PC-9 (cell line): Measurements from ENCODE around the gene CCDC136. TPM values are rescaled to one million over a fixed set of nuclear protein-coding genes. Genes with fewer than 3 reads are reported as not detected.

ENCODE experiments used
- BruUV-seq: library from RNA; stranded (reverse); fragments of 400-500 nt; replicated peaks from 2 replicates; lab custom pipeline; 2021; lab: Mats Ljungman, UMichigan
- CTCF ChIA-PET: fragments of 300-600 bp; sonication (Branson Sonifier 250); formaldehyde crosslinking; loops from one replicate; lab custom pipeline; 2022; ENCODE audit warnings: antibody characterized with exemption; lab: Charles Lee
- POLR2A ChIA-PET: fragments of 300-600 bp; sonication (Branson Sonifier 250); formaldehyde crosslinking; loops from one replicate; lab custom pipeline; 2022; ENCODE audit warnings: antibody characterized with exemption; ENCODE audit not compliant: unreplicated experiment; lab: Charles Lee
- DNase-seq, 2 experiments: peaks; one replicate each; pipeline versions ENCODE4 v3.0.0 to v3.0.0-alpha.2; 2015 to 2022; ENCODE audit warnings: mixed read lengths in 1 of 2
- H2AFZ ChIP-seq: fragments of 200-600 bp; sonication (generic); 2 replicates; pipeline ENCODE4 v1.8.1; 2017; ENCODE audit warnings: antibody characterized with exemption
- H3F3A ChIP-seq: fragments of 200-600 bp; sonication (generic); 2 replicates; pipeline ENCODE4 v1.8.1; 2017; ENCODE audit warnings: antibody characterized with exemption, mild to moderate bottlenecking, low read depth; ENCODE audit not compliant: insufficient read depth
- H3K27ac ChIP-seq: fragments of 200-600 bp; sonication (generic); 2 replicates; pipeline ENCODE4 v1.6.1; 2016; ENCODE audit warnings: mixed run types
- H3K27me3 ChIP-seq: fragments of 200-600 bp; sonication (generic); 2 replicates; pipeline ENCODE4 v1.6.1; 2016; ENCODE audit warnings: low read depth, mixed run types; ENCODE audit not compliant: insufficient read depth
- H3K36me3 ChIP-seq: fragments of 200-600 bp; sonication (generic); 2 replicates; pipeline ENCODE4 v1.6.1; 2016; ENCODE audit warnings: low read depth, mixed run types
- H3K4me1 ChIP-seq: fragments of 200-600 bp; sonication (generic); replicated peaks from 2 replicates; pipeline ENCODE4 v1.6.1; 2016; ENCODE audit warnings: mixed run types; ENCODE audit not compliant: insufficient read depth
- H3K4me2 ChIP-seq: fragments of 200-600 bp; sonication (generic); 2 replicates; pipeline ENCODE4 v1.6.1; 2017; ENCODE audit warnings: mixed run types
- H3K4me3 ChIP-seq: fragments of 200-600 bp; sonication (generic); 2 replicates; pipeline ENCODE4 v1.6.1; 2016; ENCODE audit warnings: mixed run types
- H3K79me2 ChIP-seq: fragments of 200-600 bp; sonication (generic); 2 replicates; pipeline ENCODE4 v1.6.1; 2017; ENCODE audit warnings: low read depth, mixed run types
- H3K9me2 ChIP-seq: fragments of 200-600 bp; sonication (generic); 2 replicates; pipeline ENCODE4 v1.8.1; 2017; ENCODE audit warnings: mild to moderate bottlenecking; ENCODE audit not compliant: insufficient read depth
- H3K9me3 ChIP-seq: fragments of 200-600 bp; sonication (generic); 2 replicates; pipeline ENCODE4 v1.8.1; 2016; ENCODE audit warnings: low read depth; ENCODE audit not compliant: insufficient read depth
- H4K20me1 ChIP-seq: fragments of 200-600 bp; sonication (generic); 2 replicates; pipeline ENCODE4 v1.8.1; 2017; ENCODE audit not compliant: insufficient read depth
- CTCF ChIP-seq: fragments of 200-600 bp; sonication (generic); conservative IDR thresholded peaks from 2 replicates; pipeline ENCODE4 v1.6.1; 2017; ENCODE audit warnings: mixed run types, antibody characterized with exemption, mild to moderate bottlenecking, moderate library complexity
- EZH2 ChIP-seq: fragments of 200-600 bp; sonication (generic); IDR thresholded peaks from 2 replicates; pipeline ENCODE4 v1.8.0; 2017; ENCODE audit warnings: antibody characterized with exemption, low read depth
- intact Hi-C: fragments of 100-400 bp; cut with micrococcal nuclease; formaldehyde crosslinking; loops from one replicate; pipeline ENCODE4 v1.10.0; 2022; ENCODE audit not compliant: unreplicated experiment
- total RNA-seq: library from RNA; stranded (reverse); gene quantifications from 2 replicates; pipeline ENCODE4 v1.2.3, GENCODE V29; 2021

CCDC136 gene
- total RNA-seq, 1 experiment from 2014 or later = 7.1 TPM

- POLR2A ChIA-PET = no interaction called here
Measured at GRCh38 chr7:128844777-128845311, 53.1 kb downstream of the CCDC136 start.

GRCh38 chr7:128845475-128845874 lies 53.7 kb downstream of the CCDC136 start:
- no TSS peak for BruUV-seq
- H3K9me3 ChIP-seq = no peaks in the 10 kb centered on the region
- no peak overlapping the region for H3K4me2 ChIP-seq
- intact Hi-C loops = no loop called here
- H3K4me1 ChIP-seq = no peaks in the 10 kb centered on the region
- no peaks in the 10 kb centered on the region for H3K36me3 ChIP-seq
- TF ChIP-seq EZH2 = no peak
- no peak for TF ChIP-seq CTCF
- H3K9me2 ChIP-seq = no peaks in the 10 kb centered on the region
- no peaks in the 10 kb centered on the region for H4K20me1 ChIP-seq
- ChIA-PET POLR2A (interaction anchor here (0.6 kb wide), 1 partner anchor 319 kb away, joined by 5 read pairs; no protein-coding TSS in a partner anchor), CTCF (no interaction called here)
- no peaks in the 10 kb centered on the region for H3F3A ChIP-seq
- H2AFZ ChIP-seq = no peak overlapping the region
- no peaks in the 10 kb centered on the region for H3K79me2 ChIP-seq
- no peak overlapping the region for H3K27ac ChIP-seq
- H3K27me3 ChIP-seq = no peaks in the 10 kb centered on the region
- no peak overlapping the region for H3K4me3 ChIP-seq
- DNase-seq = no peak

More at GRCh38 chr7:128844777-128845311, 53.1 kb downstream of the CCDC136 start:
- H3K4me3 ChIP-seq = no peak overlapping the region
- no peaks in the 10 kb centered on the region for H3K36me3 ChIP-seq
- H3K27ac ChIP-seq = no peak overlapping the region
- BruUV-seq = no TSS peak
- H2AFZ ChIP-seq = no peak overlapping the region
- H3K4me2 ChIP-seq = no peak overlapping the region
- H3K27me3 ChIP-seq = no peaks in the 10 kb centered on the region
- H3F3A ChIP-seq = no peaks in the 10 kb centered on the region
- DNase-seq = no peak
- H3K9me2 ChIP-seq = no peaks in the 10 kb centered on the region
- H4K20me1 ChIP-seq = no peaks in the 10 kb centered on the region
- no peaks in the 10 kb centered on the region for H3K9me3 ChIP-seq
- no peaks in the 10 kb centered on the region for H3K4me1 ChIP-seq
- CTCF ChIA-PET = no interaction called here
- intact Hi-C loops = no loop called here
- no peaks in the 10 kb centered on the region for H3K79me2 ChIP-seq
- no peak for TF ChIP-seq EZH2
- no peak for TF ChIP-seq CTCF

DNA sequence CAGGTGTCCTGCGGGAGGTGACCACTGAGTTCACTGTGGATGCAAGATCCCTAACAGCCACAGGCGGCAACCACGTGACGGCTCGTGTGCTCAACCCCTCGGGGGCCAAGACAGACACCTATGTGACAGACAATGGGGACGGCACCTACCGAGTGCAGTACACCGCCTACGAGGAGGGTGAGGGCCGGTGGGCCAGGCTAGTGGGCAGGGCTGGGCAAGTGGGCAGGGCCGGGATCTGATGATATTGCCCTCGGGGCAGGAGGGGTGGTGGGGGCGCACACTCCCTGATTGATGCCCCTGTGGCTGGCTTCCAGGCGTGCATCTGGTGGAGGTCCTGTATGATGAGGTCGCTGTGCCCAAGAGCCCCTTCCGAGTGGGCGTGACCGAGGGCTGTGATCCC lies 54.2 kb downstream of the CCDC136 start:
- no peak overlapping the region for H3K4me3 ChIP-seq
- intact Hi-C loops = no loop called here
- H3K27ac ChIP-seq = no peak overlapping the region
- POLR2A ChIA-PET = interaction anchor here (0.6 kb wide), 1 partner anchor 318 kb away, joined by 5 read pairs; no protein-coding TSS in a partner anchor
- H3K36me3 ChIP-seq = no peaks in the 10 kb centered on the region
- H3K9me2 ChIP-seq = no peaks in the 10 kb centered on the region
- no peaks in the 10 kb centered on the region for H3K27me3 ChIP-seq
- no peak overlapping the region for H2AFZ ChIP-seq
- DNase-seq = no peak
- H3K4me1 ChIP-seq = no peaks in the 10 kb centered on the region
- H3F3A ChIP-seq = no peaks in the 10 kb centered on the region
- H3K9me3 ChIP-seq = no peaks in the 10 kb centered on the region
- H4K20me1 ChIP-seq = no peaks in the 10 kb centered on the region
- H3K79me2 ChIP-seq = no peaks in the 10 kb centered on the region
- no peak overlapping the region for H3K4me2 ChIP-seq
- BruUV-seq = no TSS peak
- CTCF ChIA-PET = no interaction called here
- TF ChIP-seq EZH2 (no peak), CTCF (no peak)
